Heart left ventricle (tissue), 16 donors: ENCODE measurements around the gene TYMS. TPM values are rescaled to one million over a fixed set of nuclear protein-coding genes. Genes with fewer than 3 reads are reported as not detected.

Experiments used
- ATAC-seq, 4 donors: fragments of 200-7000 bp; cut with Tn5 transposase; one replicate each; pipeline ENCODE4 v1.9.1; 2020 to 2022; ENCODE audit warnings: moderate library complexity in 4 of 4, mild to moderate bottlenecking in 3 of 4, moderate number of reproducible peaks in 1 of 4
- DNase-seq, 5 donors: peaks; one replicate each; pipeline ENCODE4 v3.0.0-alpha.2; 2020
- H3K27ac ChIP-seq, 12 donors: fragments of 200-600 bp; sonication (generic) in 4 of 12; one replicate each; pipeline versions ENCODE4 v1.5.0 to v1.8.0; 2016 to 2022; ENCODE audit warnings: mild to moderate bottlenecking in 2 of 12
- H3K27me3 ChIP-seq, 9 donors: fragments of 200-600 bp; sonication (generic) in 2 of 9; one replicate each; pipeline versions ENCODE4 v1.5.1 to v1.8.0; 2016 to 2022; ENCODE audit warnings: mild to moderate bottlenecking in 3 of 9
- H3K36me3 ChIP-seq, 9 donors: fragments of 200-600 bp; sonication (generic) in 2 of 9; one replicate each; pipeline versions ENCODE4 v1.5.0 to v1.8.0; 2018 to 2022; ENCODE audit warnings: mild to moderate bottlenecking in 2 of 9
- H3K4me1 ChIP-seq, 12 donors: fragments of 200-600 bp; sonication (generic) in 4 of 12; one replicate each; pipeline versions ENCODE4 v1.5.0 to v1.8.0; 2016 to 2022; ENCODE audit warnings: mild to moderate bottlenecking in 3 of 12
- H3K4me3 ChIP-seq, 12 donors: fragments of 200-600 bp; sonication (generic) in 4 of 12; one replicate each; pipeline versions ENCODE4 v1.5.0 to v1.8.0; 2017 to 2022; ENCODE audit warnings: mild to moderate bottlenecking in 9 of 12, moderate library complexity in 4 of 12
- H3K9me3 ChIP-seq, 12 donors: fragments of 200-600 bp; sonication (generic) in 4 of 12; one replicate each; pipeline versions ENCODE4 v1.5.0 to v1.8.0; 2016 to 2022; ENCODE audit warnings: mild to moderate bottlenecking in 1 of 12
- POLR2A ChIP-seq, 2 donors: fragments of 450-650 bp; IDR thresholded peaks; one replicate each; pipeline ENCODE4 v1.6.1; 2017; ENCODE audit warnings: antibody characterized with exemption in 2 of 2, mild to moderate bottlenecking in 2 of 2, moderate library complexity in 2 of 2
- WGBS, 4 donors: extraction: QIAGEN DNeasy Blood & Tissue Kit in 2 of 4; methylation state at CpG; one replicate each; pipeline versions ENCODE4 v1.1.5 to v1.1.7; 2013 to 2018; 5-methylcytosine and 5-hydroxymethylcytosine counted together
- intact Hi-C, 10 donors: fragments of 100-400 bp; cut with DNase I; formaldehyde crosslinking; loops; one replicate each; pipeline versions ENCODE4 v1.11.1 to v1.14.2; 2022
- polyA plus RNA-seq, 2 donors: library from polyadenylated mRNA; stranded (reverse); fragments of 200-250 nt; gene quantifications; one replicate each; pipeline ENCODE4 v1.2.3, GENCODE V29; 2013
- total RNA-seq, 9 donors: library from RNA; depleted of rRNA in 2 of 9; stranded (reverse); fragments of >200 nt in 2 of 9; fragmentation: NEBNext Ultra II Directional in 3 of 9; extraction: Animal tissue kit (Norgen Biotek cat#: 25700) in 3 of 9; gene quantifications; one replicate each; pipeline versions ENCODE4 v1.1.0 to v1.2.4, GENCODE V29; 2016 to 2023
- TF ChIP-seq, protein P1 (sequence below), 12 donors: fragments of 200-600 bp; sonication (generic) in 4 of 12; IDR thresholded peaks; one replicate each; pipeline versions ENCODE4 v1.5.0 to v1.8.0; 2018 to 2022; ENCODE audit warnings: antibody characterized with exemption in 12 of 12, mild to moderate bottlenecking in 5 of 12
- donor health status: ischemic (EF 13 %, LVEDD 7.1; RV severe dilation, severe dysfunction).
- donor health status: healthy with polysubstance abuse.
- donor health status: DM: no; HTN: yes; CAD: no.
- donor health status: DM: no; HTN: no; CAD: no.
- donor health status: ischemic (EF 25% LVEDD 6.9; RV normal size, moderate dysfunction).
- donor health status: ischemic (EF 25% LVEDD 5.7; RV mildly dilated, moderate dysfunction).
- donor health status: healthy.
- donor health status: DM: yes; HTN: yes; CAD: no.
- donor health status: ischemic (EF 35%, LVEDD 5.7; RV mildly dilated, moderate dysfunction).
- donor health status: nonischemic (EF 11% LVEDD 7.7; RV severe dilation, severe dysfunction).
- donor health status: DM: yes; HTN: yes; CAD: no.
- donor health status: PGD.
- donor health status: ischemic (EF 29% LVEDD 5.4; RV normal size, mild dysfunction).
- donor health status: nonischemic (EF 23%, LVEDD 6.1; RV moderate dilation, normal function).

The TYMS gene
- total and polyA plus RNA-seq, 11 donors = 0.34 to 32.3 (median 2.2) TPM; not detected in 1

DNA sequence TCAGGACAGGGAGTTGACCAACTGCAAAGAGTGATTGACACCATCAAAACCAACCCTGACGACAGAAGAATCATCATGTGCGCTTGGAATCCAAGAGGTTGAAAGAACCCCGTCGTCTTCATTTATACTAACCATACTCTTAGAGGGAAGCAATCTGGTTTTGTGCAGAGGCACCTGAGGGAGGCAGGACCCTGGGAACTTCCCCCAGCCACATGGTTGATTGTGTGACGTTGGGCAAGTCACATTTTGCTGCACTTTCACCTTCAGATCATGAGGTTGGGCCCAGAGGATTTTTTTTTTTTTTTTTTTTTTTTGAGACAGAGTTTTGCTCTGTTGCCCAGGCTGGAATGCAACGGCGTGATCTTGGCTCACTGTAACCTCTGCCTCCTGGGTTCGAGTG, 11.6 kb downstream of the TYMS start:
- Histone ChIP-seq H3K27me3 (no peaks in the 10 kb centered on the region), H3K27ac (no peak overlapping the region), H3K9me3 (no peaks in the 10 kb centered on the region), H3K4me3 (no peak overlapping the region), H3K36me3 (peaks cover 0 to 53% (median 35%) of the 10 kb centered on the region in 9 donors), H3K4me1 (peaks cover 0 to 5% (median 0%) of the 10 kb centered on the region in 12 donors)
- TF ChIP-seq, protein P1, sequence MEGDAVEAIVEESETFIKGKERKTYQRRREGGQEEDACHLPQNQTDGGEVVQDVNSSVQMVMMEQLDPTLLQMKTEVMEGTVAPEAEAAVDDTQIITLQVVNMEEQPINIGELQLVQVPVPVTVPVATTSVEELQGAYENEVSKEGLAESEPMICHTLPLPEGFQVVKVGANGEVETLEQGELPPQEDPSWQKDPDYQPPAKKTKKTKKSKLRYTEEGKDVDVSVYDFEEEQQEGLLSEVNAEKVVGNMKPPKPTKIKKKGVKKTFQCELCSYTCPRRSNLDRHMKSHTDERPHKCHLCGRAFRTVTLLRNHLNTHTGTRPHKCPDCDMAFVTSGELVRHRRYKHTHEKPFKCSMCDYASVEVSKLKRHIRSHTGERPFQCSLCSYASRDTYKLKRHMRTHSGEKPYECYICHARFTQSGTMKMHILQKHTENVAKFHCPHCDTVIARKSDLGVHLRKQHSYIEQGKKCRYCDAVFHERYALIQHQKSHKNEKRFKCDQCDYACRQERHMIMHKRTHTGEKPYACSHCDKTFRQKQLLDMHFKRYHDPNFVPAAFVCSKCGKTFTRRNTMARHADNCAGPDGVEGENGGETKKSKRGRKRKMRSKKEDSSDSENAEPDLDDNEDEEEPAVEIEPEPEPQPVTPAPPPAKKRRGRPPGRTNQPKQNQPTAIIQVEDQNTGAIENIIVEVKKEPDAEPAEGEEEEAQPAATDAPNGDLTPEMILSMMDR (IDR thresholded peaks at IDR 0.05) = no peak
- no peak for TF ChIP-seq POLR2A (IDR thresholded peaks at IDR 0.05)
- WGBS, 4 donors = 94 to 96% (median 95%) methylated on average over 8 of the region's 8 CpGs
- intact Hi-C loops = no loop called here
- ATAC-seq = no peak
- DNase-seq = no peak

DNA sequence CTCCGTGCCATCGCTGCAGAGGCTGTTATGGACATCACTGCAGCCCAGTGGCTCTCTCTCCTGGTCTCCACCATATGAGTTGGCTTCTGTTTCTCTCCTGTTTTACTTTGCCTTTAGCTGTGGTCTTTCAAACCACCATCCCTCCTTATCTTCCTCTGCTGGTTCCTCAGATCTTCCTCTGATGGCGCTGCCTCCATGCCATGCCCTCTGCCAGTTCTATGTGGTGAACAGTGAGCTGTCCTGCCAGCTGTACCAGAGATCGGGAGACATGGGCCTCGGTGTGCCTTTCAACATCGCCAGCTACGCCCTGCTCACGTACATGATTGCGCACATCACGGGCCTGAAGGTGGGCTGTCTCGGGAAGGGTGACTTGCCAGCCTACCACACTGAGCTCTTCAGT, 13.1 kb downstream of the TYMS start:
- intact Hi-C loops = no loop called here
- Histone ChIP-seq H3K4me3 (no peak overlapping the region), H3K4me1 (peaks cover 0 to 6% (median 0%) of the 10 kb centered on the region in 12 donors), H3K27ac (no peak overlapping the region), H3K27me3 (no peaks in the 10 kb centered on the region), H3K36me3 (peaks cover 0 to 66% (median 45%) of the 10 kb centered on the region in 9 donors), H3K9me3 (no peaks in the 10 kb centered on the region)
- ATAC-seq (no peak), DNase-seq (no peak)
- WGBS, 4 donors = 96 to 99% (median 97%) methylated on average over 11 of the region's 11 CpGs
- TF ChIP-seq POLR2A (IDR thresholded peaks at IDR 0.05) = no peak
- TF ChIP-seq, protein P1 (IDR thresholded peaks at IDR 0.05) = no peak

DNA sequence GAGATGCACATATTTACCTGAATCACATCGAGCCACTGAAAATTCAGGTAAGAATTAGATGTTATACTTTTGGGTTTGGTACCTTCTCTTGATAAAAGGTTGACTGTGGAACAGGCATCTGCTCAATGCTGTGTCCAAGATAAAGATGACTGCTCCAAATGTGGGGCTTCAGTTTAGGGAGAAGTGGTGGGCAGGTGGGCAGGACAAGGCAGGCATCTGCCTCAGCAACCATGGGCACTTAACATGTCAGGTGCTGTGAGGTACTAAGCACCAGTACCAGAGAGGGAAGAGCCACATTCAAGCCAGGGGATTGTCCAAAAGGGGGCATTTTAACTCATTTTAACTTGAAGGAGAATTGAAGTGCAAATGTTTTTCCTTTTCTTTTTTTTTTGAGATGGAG, 14.0 kb downstream of the TYMS start:
- H3K27ac ChIP-seq = no peak overlapping the region
- peaks cover 0 to 6% (median 0%) of the 10 kb centered on the region in 12 donors for H3K4me1 ChIP-seq
- peaks cover 0 to 70% (median 52%) of the 10 kb centered on the region in 9 donors for H3K36me3 ChIP-seq
- DNase-seq = no peak
- H3K27me3 ChIP-seq = no peaks in the 10 kb centered on the region
- no peak for TF ChIP-seq POLR2A (IDR thresholded peaks at IDR 0.05)
- TF ChIP-seq, protein P1 (IDR thresholded peaks at IDR 0.05) = no peak
- H3K9me3 ChIP-seq = no peaks in the 10 kb centered on the region
- WGBS, 4 donors = 94 to 100% (median 95%) methylated on average over 1 of the region's 1 CpG
- ATAC-seq = no peak
- no peak overlapping the region for H3K4me3 ChIP-seq
- intact Hi-C loops = no loop called here

DNA sequence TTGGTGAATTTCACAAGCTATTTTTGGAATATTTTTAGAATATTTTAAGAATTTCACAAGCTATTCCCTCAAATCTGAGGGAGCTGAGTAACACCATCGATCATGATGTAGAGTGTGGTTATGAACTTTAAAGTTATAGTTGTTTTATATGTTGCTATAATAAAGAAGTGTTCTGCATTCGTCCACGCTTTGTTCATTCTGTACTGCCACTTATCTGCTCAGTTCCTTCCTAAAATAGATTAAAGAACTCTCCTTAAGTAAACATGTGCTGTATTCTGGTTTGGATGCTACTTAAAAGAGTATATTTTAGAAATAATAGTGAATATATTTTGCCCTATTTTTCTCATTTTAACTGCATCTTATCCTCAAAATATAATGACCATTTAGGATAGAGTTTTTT, 15.9 kb downstream of the TYMS start:
- peaks cover 0 to 86% (median 65%) of the 10 kb centered on the region in 9 donors for H3K36me3 ChIP-seq
- no peaks in the 10 kb centered on the region for H3K9me3 ChIP-seq
- H3K27ac ChIP-seq = no peak overlapping the region
- H3K27me3 ChIP-seq = no peaks in the 10 kb centered on the region
- TF ChIP-seq, protein P1 (IDR thresholded peaks at IDR 0.05) = no peak
- TF ChIP-seq POLR2A (IDR thresholded peaks at IDR 0.05) = no peak
- ATAC-seq (peak in 1 of 4 donors; percentile 52), DNase-seq (no peak)
- H3K4me1 ChIP-seq = peaks cover 0 to 6% (median 0%) of the 10 kb centered on the region in 12 donors
- WGBS, 4 donors = 54 to 61% (median 59%) methylated on average over 3 of the region's 3 CpGs
- intact Hi-C loops = no loop called here
- H3K4me3 ChIP-seq = no peak overlapping the region
